SK-N-SH (cell line): ENCODE measurements around the gene PRDM15.

Source experiments
- CHD2 ChIP-seq: fragments of 150-350 bp; IDR thresholded peaks from 2 replicates; pipeline ENCODE4 v1.6.1; 2018; ENCODE audit warnings: low read length; ENCODE audit not compliant: partially characterized antibody
- FOSL2 ChIP-seq: IDR thresholded peaks from 2 replicates; pipeline ENCODE4 v1.4.0; 2012; ENCODE audit warnings: low read depth, mild to moderate bottlenecking, moderate library complexity, borderline replicate concordance
- GABPA ChIP-seq: IDR thresholded peaks from 2 replicates; pipeline ENCODE4 v1.4.0; 2012; ENCODE audit warnings: low read depth, mild to moderate bottlenecking
- JUND ChIP-seq: IDR thresholded peaks from 2 replicates; pipeline ENCODE4 v1.4.0; 2012
- NRF1 ChIP-seq: IDR thresholded peaks from 2 replicates; pipeline ENCODE4 v1.6.1; 2012; ENCODE audit warnings: low read depth, mild to moderate bottlenecking, low read length
- POLR2AphosphoS5 ChIP-seq: IDR thresholded peaks from 2 replicates; pipeline ENCODE4 v1.6.1; 2012; ENCODE audit warnings: low read depth, low read length
- RAD21 ChIP-seq: IDR thresholded peaks from 2 replicates; pipeline ENCODE4 v1.6.1; 2012; ENCODE audit warnings: mild to moderate bottlenecking, low read length
- SIN3A ChIP-seq: IDR thresholded peaks from 2 replicates; pipeline ENCODE4 v1.6.1; 2012; ENCODE audit warnings: low read depth, mild to moderate bottlenecking, low read length, moderate library complexity, borderline replicate concordance
- USF1 ChIP-seq: IDR thresholded peaks from 2 replicates; pipeline ENCODE4 v1.4.0; 2012; ENCODE audit warnings: low read depth, borderline replicate concordance
- YY1 ChIP-seq: IDR thresholded peaks from 2 replicates; pipeline ENCODE4 v1.4.0; 2012; ENCODE audit warnings: low read depth, mild to moderate bottlenecking
- TF ChIP-seq, protein P1 (sequence below): fragments of 200-600 bp; sonication (generic); IDR thresholded peaks from 2 replicates; pipeline ENCODE4 v1.6.1; 2017; ENCODE audit warnings: antibody characterized with exemption, mild to moderate bottlenecking, moderate library complexity
- TF ChIP-seq, protein P2 (sequence below): IDR thresholded peaks from 2 replicates; pipeline ENCODE4 v1.6.1; 2012; ENCODE audit warnings: mild to moderate bottlenecking, low read depth, low read length, moderate library complexity
- TF ChIP-seq, protein P3 (sequence below): IDR thresholded peaks from 2 replicates; pipeline ENCODE4 v1.4.0; 2012; ENCODE audit warnings: low read depth

- TF ChIP-seq USF1: no peak
- no peak for TF ChIP-seq POLR2AphosphoS5
- TF ChIP-seq, protein P1, sequence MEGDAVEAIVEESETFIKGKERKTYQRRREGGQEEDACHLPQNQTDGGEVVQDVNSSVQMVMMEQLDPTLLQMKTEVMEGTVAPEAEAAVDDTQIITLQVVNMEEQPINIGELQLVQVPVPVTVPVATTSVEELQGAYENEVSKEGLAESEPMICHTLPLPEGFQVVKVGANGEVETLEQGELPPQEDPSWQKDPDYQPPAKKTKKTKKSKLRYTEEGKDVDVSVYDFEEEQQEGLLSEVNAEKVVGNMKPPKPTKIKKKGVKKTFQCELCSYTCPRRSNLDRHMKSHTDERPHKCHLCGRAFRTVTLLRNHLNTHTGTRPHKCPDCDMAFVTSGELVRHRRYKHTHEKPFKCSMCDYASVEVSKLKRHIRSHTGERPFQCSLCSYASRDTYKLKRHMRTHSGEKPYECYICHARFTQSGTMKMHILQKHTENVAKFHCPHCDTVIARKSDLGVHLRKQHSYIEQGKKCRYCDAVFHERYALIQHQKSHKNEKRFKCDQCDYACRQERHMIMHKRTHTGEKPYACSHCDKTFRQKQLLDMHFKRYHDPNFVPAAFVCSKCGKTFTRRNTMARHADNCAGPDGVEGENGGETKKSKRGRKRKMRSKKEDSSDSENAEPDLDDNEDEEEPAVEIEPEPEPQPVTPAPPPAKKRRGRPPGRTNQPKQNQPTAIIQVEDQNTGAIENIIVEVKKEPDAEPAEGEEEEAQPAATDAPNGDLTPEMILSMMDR: no peak
- TF ChIP-seq, protein P2, sequence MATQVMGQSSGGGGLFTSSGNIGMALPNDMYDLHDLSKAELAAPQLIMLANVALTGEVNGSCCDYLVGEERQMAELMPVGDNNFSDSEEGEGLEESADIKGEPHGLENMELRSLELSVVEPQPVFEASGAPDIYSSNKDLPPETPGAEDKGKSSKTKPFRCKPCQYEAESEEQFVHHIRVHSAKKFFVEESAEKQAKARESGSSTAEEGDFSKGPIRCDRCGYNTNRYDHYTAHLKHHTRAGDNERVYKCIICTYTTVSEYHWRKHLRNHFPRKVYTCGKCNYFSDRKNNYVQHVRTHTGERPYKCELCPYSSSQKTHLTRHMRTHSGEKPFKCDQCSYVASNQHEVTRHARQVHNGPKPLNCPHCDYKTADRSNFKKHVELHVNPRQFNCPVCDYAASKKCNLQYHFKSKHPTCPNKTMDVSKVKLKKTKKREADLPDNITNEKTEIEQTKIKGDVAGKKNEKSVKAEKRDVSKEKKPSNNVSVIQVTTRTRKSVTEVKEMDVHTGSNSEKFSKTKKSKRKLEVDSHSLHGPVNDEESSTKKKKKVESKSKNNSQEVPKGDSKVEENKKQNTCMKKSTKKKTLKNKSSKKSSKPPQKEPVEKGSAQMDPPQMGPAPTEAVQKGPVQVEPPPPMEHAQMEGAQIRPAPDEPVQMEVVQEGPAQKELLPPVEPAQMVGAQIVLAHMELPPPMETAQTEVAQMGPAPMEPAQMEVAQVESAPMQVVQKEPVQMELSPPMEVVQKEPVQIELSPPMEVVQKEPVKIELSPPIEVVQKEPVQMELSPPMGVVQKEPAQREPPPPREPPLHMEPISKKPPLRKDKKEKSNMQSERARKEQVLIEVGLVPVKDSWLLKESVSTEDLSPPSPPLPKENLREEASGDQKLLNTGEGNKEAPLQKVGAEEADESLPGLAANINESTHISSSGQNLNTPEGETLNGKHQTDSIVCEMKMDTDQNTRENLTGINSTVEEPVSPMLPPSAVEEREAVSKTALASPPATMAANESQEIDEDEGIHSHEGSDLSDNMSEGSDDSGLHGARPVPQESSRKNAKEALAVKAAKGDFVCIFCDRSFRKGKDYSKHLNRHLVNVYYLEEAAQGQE: no peak
- no peak for TF ChIP-seq YY1
- TF ChIP-seq, protein P3, sequence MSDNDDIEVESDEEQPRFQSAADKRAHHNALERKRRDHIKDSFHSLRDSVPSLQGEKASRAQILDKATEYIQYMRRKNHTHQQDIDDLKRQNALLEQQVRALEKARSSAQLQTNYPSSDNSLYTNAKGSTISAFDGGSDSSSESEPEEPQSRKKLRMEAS: no peak
- TF ChIP-seq RAD21: no peak
- no peak for TF ChIP-seq NRF1
- no peak for TF ChIP-seq JUND
- TF ChIP-seq SIN3A: no peak
- no peak for TF ChIP-seq GABPA
- no peak for TF ChIP-seq FOSL2
- no peak for TF ChIP-seq CHD2
Observed at GRCh38 chr21:41850085-41850484, 29.1 kb downstream of the PRDM15 start.
